Measurements from ENCODE around the gene KRTAP5-8.
A peak's percentile ranks its signal among the peaks of the same experiment; 100 is the strongest.
"Not testable (repeated sequence)": the region's sequence is repeated elsewhere in the genome, so short reads cannot be mapped to it uniquely, and the experiment has no call there.

KRTAP5-8 gene

GRCh38 chr11:71574418-71574817 lies 36.6 kb downstream of the KRTAP5-8 start:
- DNase-seq (ENCODE audit: low read depth in 2 of 2): no peak

GRCh38 chr11:71575723-71576424 lies 38.0 kb downstream of the KRTAP5-8 start:
- DNase-seq (ENCODE audit: low read depth in 2 of 2): no peak

- DNase-seq (ENCODE audit: low read depth in 2 of 2): not testable (repeated sequence)
Observed at GRCh38 chr11:71576688-71577465, 39.1 kb downstream of the KRTAP5-8 start.

- DNase-seq (ENCODE audit: low read depth in 2 of 2): no peak
Observed at GRCh38 chr11:71577469-71578004, 39.7 kb downstream of the KRTAP5-8 start.

- not testable (repeated sequence) for DNase-seq (ENCODE audit: low read depth in 2 of 2)
Observed at GRCh38 chr11:71579513-71579912, 41.7 kb downstream of the KRTAP5-8 start.

- peak; percentile 9 to 12 for DNase-seq (ENCODE audit: low read depth in 2 of 2)
Observed at GRCh38 chr11:71580057-71581003, 42.5 kb downstream of the KRTAP5-8 start.

GRCh38 chr11:71581826-71582225 lies 44.0 kb downstream of the KRTAP5-8 start:
- no peak for DNase-seq (ENCODE audit: low read depth in 2 of 2)

GRCh38 chr11:71582309-71582895 lies 44.6 kb downstream of the KRTAP5-8 start, which contains the start of gene KRTAP5-11:
TSS of gene KRTAP5-11 (minus strand) at chr11:71582875. CDS start at chr11:71582837, 38 bp downstream.
- DNase-seq (ENCODE audit: low read depth in 2 of 2): no peak

- not testable (repeated sequence) for DNase-seq (ENCODE audit: low read depth in 2 of 2)
Observed at GRCh38 chr11:71582969-71583368, 45.1 kb downstream of the KRTAP5-8 start.

- DNase-seq (ENCODE audit: low read depth in 2 of 2): not testable (repeated sequence)
Observed at GRCh38 chr11:71585673-71586072, 47.8 kb downstream of the KRTAP5-8 start.

- DNase-seq (ENCODE audit: low read depth in 2 of 2): not testable (repeated sequence)
Observed at GRCh38 chr11:71588314-71588713, 50.5 kb downstream of the KRTAP5-8 start.
